Gastrocnemius medialis (tissue), 4 donors: ENCODE measurements around the gene PRR5L. TPM values are rescaled to one million over a fixed set of nuclear protein-coding genes. Genes with fewer than 3 reads are reported as not detected.
A peak's percentile ranks its signal among the peaks of the same experiment; 100 is the strongest.

ENCODE experiments used
- ATAC-seq, 2 donors: fragments of 150-250 bp; one replicate each; pipeline ENCODE4 v1.9.1; 2016
- DNase-seq, 2 donors: peaks; one replicate each; pipeline ENCODE4 v3.0.0-alpha.2; 2019
- H3K27ac ChIP-seq, 4 donors: fragments of 200-600 bp; sonication (generic); 1 replicate in 1 of 4; 2 replicates in 3 of 4; pipeline ENCODE4 v1.5.1; 2016 to 2018; ENCODE audit warnings: mild to moderate bottlenecking in 2 of 4, moderate library complexity in 1 of 4
- H3K27me3 ChIP-seq, 3 donors: fragments of 200-600 bp; sonication (generic) in 2 of 3; 1 replicate in 1 of 3; 2 replicates in 2 of 3; pipeline versions ENCODE4 v1.5.1 to v1.6.0; 2016 to 2019; ENCODE audit warnings: mild to moderate bottlenecking in 1 of 3, moderate library complexity in 1 of 3
- H3K36me3 ChIP-seq, 2 donors: fragments of 200-600 bp; sonication (generic) in 1 of 2; one replicate each; pipeline ENCODE4 v1.5.1; 2017 to 2018
- H3K4me1 ChIP-seq, 2 donors: fragments of 200-600 bp; sonication (generic) in 1 of 2; one replicate each; pipeline ENCODE4 v1.5.1; 2016 to 2017; ENCODE audit warnings: mild to moderate bottlenecking in 2 of 2
- H3K4me3 ChIP-seq, 4 donors: fragments of 200-600 bp; sonication (generic) in 3 of 4; 1 replicate in 1 of 4; 2 replicates in 3 of 4; pipeline ENCODE4 v1.5.1; 2016 to 2019; ENCODE audit warnings: mild to moderate bottlenecking in 2 of 4
- H3K9me3 ChIP-seq, 3 donors: fragments of 200-600 bp; sonication (generic) in 2 of 3; 1 replicate in 1 of 3; 2 replicates in 2 of 3; pipeline ENCODE4 v1.5.1; 2016 to 2019
- POLR2A ChIP-seq, 2 donors: fragments of 450-650 bp; IDR thresholded peaks; one replicate each; pipeline ENCODE4 v1.6.1; 2017; ENCODE audit warnings: antibody characterized with exemption in 2 of 2, mild to moderate bottlenecking in 2 of 2, moderate library complexity in 2 of 2
- in situ Hi-C, 4 donors: fragments of 200-750 bp; cut with MboI; loops; one replicate each; pipeline versions ENCODE4 v1.15.0 to v1.8.0; 2017; ENCODE audit warnings: low sequenced_read_pairs in 4 of 4
- intact Hi-C: fragments of 100-400 bp; cut with DNase I; formaldehyde crosslinking; loops from one replicate; pipeline ENCODE4 v1.15.1; 2023; ENCODE audit warnings: low total_unique reads
- total RNA-seq, 4 donors: library from RNA; depleted of rRNA; stranded (reverse); fragments of >200 nt; gene quantifications; one replicate each; pipeline versions ENCODE4 v1.1.0 to v1.2.3, GENCODE V29; 2016
- TF ChIP-seq, protein P1 (sequence below), 5 experiments: fragments of 450-650 bp in 3 of 5; fragments of 200-600 bp in 2 of 5; sonication (generic) in 2 of 5; IDR thresholded peaks in 4 of 5; conservative IDR thresholded peaks in 1 of 5; 1 replicate in 4 of 5; 2 replicates in 1 of 5; pipeline ENCODE4 v1.5.1; 2016 to 2019; ENCODE audit warnings: antibody characterized with exemption in 5 of 5, mild to moderate bottlenecking in 3 of 5, moderate library complexity in 3 of 5

PRR5L gene
- total RNA-seq, 4 donors from 2014 or later, result 0.46 to 3.2 (median 1.2) TPM

DNA sequence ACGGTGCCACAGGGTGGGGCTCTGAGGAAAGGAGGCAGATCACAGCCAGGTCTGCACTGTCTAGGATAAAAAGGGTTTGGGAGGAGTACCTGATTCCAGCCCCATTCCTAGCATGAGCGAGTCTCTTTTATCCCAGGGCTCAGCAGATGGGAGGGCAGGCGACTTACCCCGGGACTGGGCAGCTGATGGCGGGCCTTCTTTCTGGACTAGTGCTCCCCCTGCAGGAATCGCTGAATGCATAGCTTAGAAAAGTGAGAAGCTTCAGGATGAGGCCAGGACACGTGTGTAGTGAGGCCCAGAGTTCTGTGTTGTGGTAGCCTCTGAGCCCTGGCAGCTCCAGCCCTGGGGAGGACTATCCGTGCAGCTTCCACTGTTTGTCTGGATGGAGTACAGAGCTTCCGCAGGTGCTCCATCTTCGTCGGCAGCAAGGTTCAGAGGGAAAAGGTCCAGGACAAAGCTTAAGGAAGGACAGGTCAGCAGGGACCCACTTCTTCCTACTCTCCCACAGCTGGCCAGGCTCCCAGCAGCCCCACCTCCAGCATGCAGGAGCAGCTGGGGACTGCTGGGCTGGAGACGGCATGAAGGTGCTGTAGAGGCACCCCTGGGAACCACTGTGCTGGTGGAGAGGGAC, 37.2 kb upstream of the PRR5L start:
- intact Hi-C loops, result loop anchor here (1.0 to 2.0 kb wide), 2 partner anchors 437 to 642 kb away; no protein-coding TSS in a partner anchor
- peak; percentile 33 to 37 for DNase-seq
- TF ChIP-seq POLR2A (IDR thresholded peaks at IDR 0.05), result no peak
- TF ChIP-seq, protein P1, sequence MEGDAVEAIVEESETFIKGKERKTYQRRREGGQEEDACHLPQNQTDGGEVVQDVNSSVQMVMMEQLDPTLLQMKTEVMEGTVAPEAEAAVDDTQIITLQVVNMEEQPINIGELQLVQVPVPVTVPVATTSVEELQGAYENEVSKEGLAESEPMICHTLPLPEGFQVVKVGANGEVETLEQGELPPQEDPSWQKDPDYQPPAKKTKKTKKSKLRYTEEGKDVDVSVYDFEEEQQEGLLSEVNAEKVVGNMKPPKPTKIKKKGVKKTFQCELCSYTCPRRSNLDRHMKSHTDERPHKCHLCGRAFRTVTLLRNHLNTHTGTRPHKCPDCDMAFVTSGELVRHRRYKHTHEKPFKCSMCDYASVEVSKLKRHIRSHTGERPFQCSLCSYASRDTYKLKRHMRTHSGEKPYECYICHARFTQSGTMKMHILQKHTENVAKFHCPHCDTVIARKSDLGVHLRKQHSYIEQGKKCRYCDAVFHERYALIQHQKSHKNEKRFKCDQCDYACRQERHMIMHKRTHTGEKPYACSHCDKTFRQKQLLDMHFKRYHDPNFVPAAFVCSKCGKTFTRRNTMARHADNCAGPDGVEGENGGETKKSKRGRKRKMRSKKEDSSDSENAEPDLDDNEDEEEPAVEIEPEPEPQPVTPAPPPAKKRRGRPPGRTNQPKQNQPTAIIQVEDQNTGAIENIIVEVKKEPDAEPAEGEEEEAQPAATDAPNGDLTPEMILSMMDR (IDR thresholded peaks at IDR 0.05 in 4 of 5, conservative IDR thresholded peaks at IDR 0.05 in 1 of 5), result peak; percentile 27 to 60 (median 52)
- Histone ChIP-seq H3K27ac (no peak overlapping the region), H3K27me3 (no peaks in the 10 kb centered on the region), H3K4me1 (no peaks in the 10 kb centered on the region), H3K36me3 (no peaks in the 10 kb centered on the region), H3K4me3 (no peak overlapping the region), H3K9me3 (no peaks in the 10 kb centered on the region)
- peak; percentile 60 to 84 for ATAC-seq
- in situ Hi-C loops, result loop anchor here (25.0 kb wide), 3 partner anchors 222 to 447 kb away; no protein-coding TSS in a partner anchor

DNA sequence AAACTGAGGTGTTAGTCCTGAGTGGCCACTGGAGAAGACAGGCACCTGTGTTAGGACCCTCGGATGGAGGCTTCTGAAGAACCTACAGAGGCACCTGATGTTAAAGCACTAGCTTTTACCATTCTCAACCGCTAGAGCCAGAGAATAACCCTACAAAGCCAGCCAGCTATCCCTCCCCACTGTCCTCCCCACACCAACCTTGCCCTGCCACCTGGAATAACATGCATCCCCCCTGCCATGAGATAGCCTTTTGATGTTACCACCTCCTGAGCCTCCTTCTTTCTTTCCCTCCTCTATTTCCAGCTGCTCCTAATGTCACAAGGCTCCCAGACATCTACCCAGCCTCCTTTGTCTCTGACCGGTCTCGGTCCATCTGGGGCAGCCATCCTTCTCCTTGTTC, 35.0 kb upstream of the PRR5L start:
- Histone ChIP-seq H3K27me3 (no peaks in the 10 kb centered on the region), H3K4me3 (no peak overlapping the region), H3K36me3 (no peaks in the 10 kb centered on the region), H3K4me1 (no peaks in the 10 kb centered on the region), H3K27ac (no peak overlapping the region), H3K9me3 (no peaks in the 10 kb centered on the region)
- DNase-seq (no peak), ATAC-seq (no peak)
- intact Hi-C loops (loop anchor here (10.0 kb wide), 1 partner anchor 106 kb away; no protein-coding TSS in a partner anchor), in situ Hi-C loops (loop anchor here (5.0 to 25.0 kb wide), 5 partner anchors 224 to 649 kb away; partner anchors contain the start of gene FJX1 (in 2 of the 4))
- TF ChIP-seq, protein P1 (IDR thresholded peaks at IDR 0.05 in 4 of 5, conservative IDR thresholded peaks at IDR 0.05 in 1 of 5), result no peak
- no peak for TF ChIP-seq POLR2A (IDR thresholded peaks at IDR 0.05)

DNA sequence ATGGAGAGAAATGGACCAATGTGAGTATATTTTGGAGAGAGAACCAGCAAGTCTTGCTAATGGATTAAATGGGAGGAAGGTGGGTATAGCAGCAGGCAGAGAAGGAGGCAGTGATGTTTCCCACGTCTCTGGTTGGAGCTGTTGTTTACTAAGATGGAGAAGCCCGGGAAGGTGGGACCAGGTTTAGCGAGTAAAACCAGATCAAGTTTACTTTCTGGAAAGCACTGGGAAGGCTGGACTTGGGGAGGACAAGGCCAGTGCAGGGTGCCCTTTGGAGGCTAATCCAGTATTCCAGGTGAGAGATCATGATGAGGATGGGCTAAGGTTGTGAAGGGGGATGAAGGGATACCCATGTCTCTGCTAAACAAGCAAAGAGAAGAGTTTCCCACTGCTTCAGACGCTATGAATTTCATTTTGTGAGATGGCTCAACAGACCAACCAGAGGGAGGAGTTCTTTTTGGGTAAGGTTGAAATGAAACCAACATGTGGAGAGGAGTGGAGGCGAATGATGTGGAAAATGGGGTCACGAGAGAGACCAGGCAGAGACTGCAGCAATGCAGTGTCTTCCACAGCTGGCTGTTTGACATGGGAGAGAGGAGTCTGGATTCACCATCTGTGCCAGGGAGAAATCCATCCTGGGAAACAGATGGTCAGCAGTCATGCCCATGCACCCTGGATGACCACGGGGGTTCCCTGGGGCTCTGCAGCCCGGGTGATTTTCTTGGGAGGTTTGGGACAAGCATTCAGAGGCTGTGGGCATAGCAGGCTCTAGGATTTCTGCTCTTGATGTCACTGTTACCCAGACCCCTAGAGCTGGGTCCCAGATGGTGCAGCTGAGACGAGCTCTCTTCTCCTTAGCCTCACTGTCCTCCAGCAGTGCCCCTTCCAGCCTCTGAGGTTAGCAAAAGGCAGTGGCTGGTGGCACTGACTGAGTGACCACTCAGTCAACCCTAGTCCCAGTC, 31.8 kb upstream of the PRR5L start:
- intact Hi-C loops, result loop anchor here (10.0 kb wide), 1 partner anchor 109 kb away; no protein-coding TSS in a partner anchor
- no peak for TF ChIP-seq POLR2A (IDR thresholded peaks at IDR 0.05)
- TF ChIP-seq, protein P1 (IDR thresholded peaks at IDR 0.05 in 4 of 5, conservative IDR thresholded peaks at IDR 0.05 in 1 of 5), result no peak

DNA sequence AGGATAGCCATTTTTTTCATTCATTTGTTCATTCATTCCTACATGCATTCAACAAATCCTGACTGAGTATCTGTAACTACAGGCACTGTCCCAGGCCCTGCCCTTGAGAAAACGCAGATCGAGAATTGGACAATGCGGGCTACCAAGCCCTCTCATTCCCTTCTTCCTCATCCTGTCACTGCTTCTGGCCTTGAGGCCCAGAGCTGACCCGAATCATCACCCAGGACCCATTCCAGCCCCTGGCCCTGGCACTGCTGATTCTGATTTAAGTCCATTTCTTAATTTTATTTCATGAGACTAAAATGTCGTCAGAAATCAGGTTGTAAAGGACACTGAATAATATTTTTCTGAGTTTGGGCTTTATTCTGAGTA, 31.1 kb upstream of the PRR5L start:
- Histone ChIP-seq H3K27ac (no peak overlapping the region), H3K4me3 (no peak overlapping the region), H3K9me3 (no peaks in the 10 kb centered on the region), H3K27me3 (no peaks in the 10 kb centered on the region), H3K36me3 (no peaks in the 10 kb centered on the region), H3K4me1 (no peaks in the 10 kb centered on the region)
- ATAC-seq (no peak), DNase-seq (no peak)
- in situ Hi-C loops, result loop anchor here (5.0 to 25.0 kb wide), 5 partner anchors 228 to 653 kb away; partner anchors contain the start of gene FJX1 (in 3 of the 4)
- TF ChIP-seq, protein P1 (IDR thresholded peaks at IDR 0.05 in 4 of 5, conservative IDR thresholded peaks at IDR 0.05 in 1 of 5), result no peak
- TF ChIP-seq POLR2A (IDR thresholded peaks at IDR 0.05), result no peak
- intact Hi-C loops, result loop anchor here (5.0 to 10.0 kb wide), 2 partner anchors 110 to 223 kb away; no protein-coding TSS in a partner anchor

More for the DNA sequence above, 31.8 kb upstream of the PRR5L start:
- Histone ChIP-seq H3K4me1 (no peaks in the 10 kb centered on the region), H3K27ac (no peak overlapping the region), H3K4me3 (no peak overlapping the region), H3K9me3 (no peaks in the 10 kb centered on the region), H3K36me3 (no peaks in the 10 kb centered on the region), H3K27me3 (no peaks in the 10 kb centered on the region)
- ATAC-seq, result no peak
- in situ Hi-C loops, result loop anchor here (5.0 to 25.0 kb wide), 5 partner anchors 227 to 652 kb away; partner anchors contain the start of gene FJX1 (in 2 of the 4)
- no peak for DNase-seq
